Immature natural killer cell (primary cell): ENCODE results near the gene ZNF444. TPM values are rescaled to one million over a fixed set of nuclear protein-coding genes. Genes with fewer than 3 reads are reported as not detected.
"Not testable (repeated sequence)": the region's sequence is repeated elsewhere in the genome, so short reads cannot be mapped to it uniquely, and the experiment has no call there.

Experiments used
- DNase-seq, 3 donors: peaks; one replicate each; pipeline ENCODE4 v3.0.0; 2022; ENCODE audit warnings: mixed read lengths in 1 of 3
- H3K27ac Mint-ChIP-seq, 6 donors: one replicate each; pipeline ENCODE4 v1.8.0; 2020; ENCODE audit warnings: mixed read lengths in 6 of 6, mild to moderate bottlenecking in 5 of 6, inconsistent platforms in 4 of 6, moderate library complexity in 3 of 6
- H3K27me3 Mint-ChIP-seq, 3 donors: one replicate each; pipeline ENCODE4 v1.8.0; 2020 to 2021; ENCODE audit warnings: low read depth in 3 of 3, mild to moderate bottlenecking in 3 of 3, mixed read lengths in 3 of 3, moderate library complexity in 3 of 3, inconsistent platforms in 1 of 3
- H3K36me3 Mint-ChIP-seq, 3 donors: one replicate each; pipeline ENCODE4 v1.8.0; 2020; ENCODE audit warnings: mixed read lengths in 3 of 3, inconsistent platforms in 2 of 3, mild to moderate bottlenecking in 2 of 3
- H3K4me1 Mint-ChIP-seq, 2 donors: one replicate each; pipeline ENCODE4 v1.8.0; 2020; ENCODE audit warnings: inconsistent platforms in 2 of 2, mild to moderate bottlenecking in 2 of 2, mixed read lengths in 2 of 2, moderate library complexity in 1 of 2
- H3K4me3 Mint-ChIP-seq, 5 donors: one replicate each; pipeline ENCODE4 v1.8.0; 2020; ENCODE audit warnings: mild to moderate bottlenecking in 5 of 5, mixed read lengths in 5 of 5, inconsistent platforms in 3 of 5, moderate library complexity in 3 of 5
- H3K9me3 Mint-ChIP-seq, 6 donors: one replicate each; pipeline ENCODE4 v1.8.0; 2020; ENCODE audit warnings: mild to moderate bottlenecking in 6 of 6, mixed read lengths in 6 of 6, inconsistent platforms in 4 of 6, moderate library complexity in 3 of 6
- polyA plus RNA-seq, 3 donors: library from polyadenylated mRNA; unstranded; fragments of 300-500 nt; fragmentation: Illumina TruSeq; gene quantifications; one replicate each; pipeline ENCODE4 v1.2.3, GENCODE V29; 2021

ZNF444 gene
- polyA plus RNA-seq, 3 donors from 2014 or later = 7.9 to 19.1 (median 9.0) TPM

- H3K4me3 Mint-ChIP-seq, H3K27me3 Mint-ChIP-seq, DNase-seq, H3K27ac Mint-ChIP-seq, H3K4me1 Mint-ChIP-seq, H3K9me3 Mint-ChIP-seq: not testable (repeated sequence)
- H3K36me3 Mint-ChIP-seq = peaks cover 8 to 17% (median 10%) of the 10 kb centered on the region in 3 donors
Measured at GRCh38 chr19:56148955-56149655, 8.0 kb downstream of the ZNF444 start.

GRCh38 chr19:56149656-56150038, 8.6 kb downstream of the ZNF444 start:
- Mint-ChIP-seq H3K27me3 (no peaks in the 10 kb centered on the region), H3K36me3 (peaks cover 8 to 17% (median 10%) of the 10 kb centered on the region in 3 donors), H3K4me3 (no peak overlapping the region), H3K4me1 (peaks cover 4 to 5% of the 10 kb centered on the region in 2 donors), H3K27ac (no peak overlapping the region), H3K9me3 (no peaks in the 10 kb centered on the region)
- DNase-seq = no peak

GRCh38 chr19:56150358-56150757, 9.3 kb downstream of the ZNF444 start:
- Mint-ChIP-seq H3K9me3 (no peaks in the 10 kb centered on the region), H3K27ac (no peak overlapping the region), H3K36me3 (peaks cover 8 to 17% (median 10%) of the 10 kb centered on the region in 3 donors), H3K4me3 (no peak overlapping the region), H3K4me1 (peaks cover 4 to 5% of the 10 kb centered on the region in 2 donors), H3K27me3 (no peaks in the 10 kb centered on the region)
- DNase-seq = no peak

GRCh38 chr19:56152644-56153043, 11.6 kb downstream of the ZNF444 start:
- Mint-ChIP-seq H3K9me3 (no peaks in the 10 kb centered on the region), H3K4me3 (no peak overlapping the region), H3K36me3 (peaks cover 10 to 17% (median 12%) of the 10 kb centered on the region in 3 donors), H3K27me3 (no peaks in the 10 kb centered on the region), H3K27ac (no peak overlapping the region), H3K4me1 (peaks cover 4 to 5% of the 10 kb centered on the region in 2 donors)
- DNase-seq = no peak

- peak overlapping the region in 2 of 6 donors; percentile 8 to 28 for H3K27ac Mint-ChIP-seq
- no peak overlapping the region for H3K4me3 Mint-ChIP-seq
- H3K4me1 Mint-ChIP-seq = peaks cover 4 to 5% of the 10 kb centered on the region in 2 donors
- DNase-seq = no peak
- no peaks in the 10 kb centered on the region for H3K27me3 Mint-ChIP-seq
- H3K9me3 Mint-ChIP-seq = no peaks in the 10 kb centered on the region
- H3K36me3 Mint-ChIP-seq = peaks cover 10 to 14% (median 13%) of the 10 kb centered on the region in 3 donors
Measured at GRCh38 chr19:56153507-56153906, 12.4 kb downstream of the ZNF444 start.

- Mint-ChIP-seq H3K9me3 (no peaks in the 10 kb centered on the region), H3K27ac (peak overlapping the region in 1 of 6 donors; percentile 11), H3K27me3 (no peaks in the 10 kb centered on the region), H3K36me3 (peaks cover 14 to 18% (median 16%) of the 10 kb centered on the region in 3 donors), H3K4me1 (peaks cover 0 to 3% of the 10 kb centered on the region in 2 donors), H3K4me3 (no peak overlapping the region)
- no peak for DNase-seq
Measured at GRCh38 chr19:56155124-56155687, 14.1 kb downstream of the ZNF444 start.

- no peaks in the 10 kb centered on the region for H3K9me3 Mint-ChIP-seq
- no peak overlapping the region for H3K27ac Mint-ChIP-seq
- H3K36me3 Mint-ChIP-seq = peaks cover 12 to 15% (median 13%) of the 10 kb centered on the region in 3 donors
- no peaks in the 10 kb centered on the region for H3K4me1 Mint-ChIP-seq
- DNase-seq = no peak
- H3K4me3 Mint-ChIP-seq = no peak overlapping the region
- H3K27me3 Mint-ChIP-seq = no peaks in the 10 kb centered on the region
Measured at GRCh38 chr19:56156768-56157167, 15.7 kb downstream of the ZNF444 start.

- Mint-ChIP-seq H3K4me3 (no peak overlapping the region), H3K9me3 (no peaks in the 10 kb centered on the region), H3K27me3 (peaks cover 0 to 4% (median 0%) of the 10 kb centered on the region in 3 donors), H3K4me1 (no peaks in the 10 kb centered on the region), H3K27ac (no peak overlapping the region), H3K36me3 (peaks cover 12 to 16% (median 15%) of the 10 kb centered on the region in 3 donors)
- DNase-seq = no peak
Measured at GRCh38 chr19:56158170-56158757, 17.2 kb downstream of the ZNF444 start.

GRCh38 chr19:56159009-56159559, 18.0 kb downstream of the ZNF444 start:
- no peaks in the 10 kb centered on the region for H3K9me3 Mint-ChIP-seq
- H3K27me3 Mint-ChIP-seq = peaks cover 0 to 4% (median 0%) of the 10 kb centered on the region in 3 donors
- DNase-seq = no peak
- no peak overlapping the region for H3K4me3 Mint-ChIP-seq
- H3K27ac Mint-ChIP-seq = no peak overlapping the region
- H3K4me1 Mint-ChIP-seq = no peaks in the 10 kb centered on the region
- peaks cover 8 to 15% (median 12%) of the 10 kb centered on the region in 3 donors for H3K36me3 Mint-ChIP-seq

- Mint-ChIP-seq H3K4me1 (no peaks in the 10 kb centered on the region), H3K9me3 (peaks cover 0 to 1% (median 0%) of the 10 kb centered on the region in 6 donors), H3K27me3 (peaks cover 0 to 4% (median 0%) of the 10 kb centered on the region in 3 donors), H3K36me3 (peaks cover 8 to 15% (median 12%) of the 10 kb centered on the region in 3 donors), H3K27ac (no peak overlapping the region), H3K4me3 (no peak overlapping the region)
- no peak for DNase-seq
Measured at GRCh38 chr19:56159622-56160271, 18.7 kb downstream of the ZNF444 start.

- Mint-ChIP-seq H3K27me3 (peaks cover 0 to 6% (median 1%) of the 10 kb centered on the region in 3 donors), H3K36me3 (peaks cover 8 to 12% (median 11%) of the 10 kb centered on the region in 3 donors), H3K4me3 (no peak overlapping the region), H3K9me3 (peaks cover 0 to 1% (median 0%) of the 10 kb centered on the region in 6 donors), H3K27ac (no peak overlapping the region), H3K4me1 (no peaks in the 10 kb centered on the region)
- DNase-seq = no peak
Measured at GRCh38 chr19:56161534-56161933, 20.4 kb downstream of the ZNF444 start.

GRCh38 chr19:56162258-56162657, 21.2 kb downstream of the ZNF444 start:
- H3K4me1 Mint-ChIP-seq = no peaks in the 10 kb centered on the region
- H3K27me3 Mint-ChIP-seq = peaks cover 0 to 6% (median 3%) of the 10 kb centered on the region in 3 donors
- H3K9me3 Mint-ChIP-seq = peaks cover 0 to 1% (median 0%) of the 10 kb centered on the region in 6 donors
- DNase-seq = no peak
- peaks cover 8 to 12% (median 11%) of the 10 kb centered on the region in 3 donors for H3K36me3 Mint-ChIP-seq
- no peak overlapping the region for H3K4me3 Mint-ChIP-seq
- no peak overlapping the region for H3K27ac Mint-ChIP-seq

GRCh38 chr19:56163097-56163496, 22.0 kb downstream of the ZNF444 start:
- Mint-ChIP-seq H3K4me3 (no peak overlapping the region), H3K9me3 (peaks cover 0 to 1% (median 0%) of the 10 kb centered on the region in 6 donors), H3K27me3 (peaks cover 0 to 6% (median 4%) of the 10 kb centered on the region in 3 donors), H3K4me1 (no peaks in the 10 kb centered on the region), H3K27ac (no peak overlapping the region), H3K36me3 (peaks cover 8 to 12% (median 11%) of the 10 kb centered on the region in 3 donors)
- DNase-seq = no peak
